ENCODE results near the gene LCN12. TPM values are rescaled to one million over a fixed set of nuclear protein-coding genes. Genes with fewer than 3 reads are reported as not detected.

LCN12 gene
- total and polyA plus RNA-seq, 2 donors from 2014 or later = 35.5 to 42.9 TPM

DNA sequence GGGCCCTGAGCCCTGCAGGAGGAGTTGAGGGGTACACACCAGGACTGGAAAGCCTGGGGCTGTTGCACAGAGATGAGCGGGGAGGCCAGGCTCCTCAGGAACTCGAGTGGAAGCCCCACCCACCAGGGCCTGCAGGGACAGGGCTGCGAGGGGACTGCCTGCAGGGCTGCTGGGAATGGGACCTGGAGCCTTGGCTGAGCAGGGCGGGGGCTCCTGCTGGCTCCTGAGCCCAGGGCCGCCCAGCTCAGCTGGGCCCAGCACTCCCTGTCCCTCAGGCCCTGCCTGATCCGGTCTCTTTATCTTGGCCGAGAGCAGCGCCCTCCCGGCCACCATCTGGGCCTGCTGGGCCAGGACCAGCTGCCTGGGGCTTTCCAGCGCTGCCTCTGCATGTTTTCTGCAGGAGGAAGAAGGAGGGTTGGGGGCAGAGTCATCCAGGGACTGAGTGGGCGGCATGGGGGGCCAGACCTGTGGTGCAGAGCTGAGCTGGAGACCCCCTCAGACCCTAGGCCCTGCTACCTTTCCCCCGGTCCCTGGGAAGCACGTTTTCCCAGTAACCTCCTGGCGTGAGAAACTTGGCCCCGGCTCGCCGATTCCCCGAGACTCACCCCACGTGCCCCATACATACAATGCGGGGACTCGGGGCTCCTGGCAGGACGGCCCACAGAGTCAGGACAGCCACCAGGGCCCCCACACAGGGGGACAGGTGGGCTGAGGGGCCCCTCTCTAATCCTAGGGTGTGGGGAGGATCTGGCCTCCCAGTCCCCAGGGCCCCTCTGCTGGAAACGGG lies 9.4 kb downstream of the LCN12 start:
- no peaks in the 10 kb centered on the region for H3K36me3 ChIP-seq (ENCODE audit: control insufficient read depth in 2 of 3, insufficient read depth in 3 of 3, low read length in 3 of 3)
- no peaks in the 10 kb centered on the region for H3K27me3 ChIP-seq (ENCODE audit: control insufficient read depth, insufficient read depth, low read length)
- TF ChIP-seq, protein P1, sequence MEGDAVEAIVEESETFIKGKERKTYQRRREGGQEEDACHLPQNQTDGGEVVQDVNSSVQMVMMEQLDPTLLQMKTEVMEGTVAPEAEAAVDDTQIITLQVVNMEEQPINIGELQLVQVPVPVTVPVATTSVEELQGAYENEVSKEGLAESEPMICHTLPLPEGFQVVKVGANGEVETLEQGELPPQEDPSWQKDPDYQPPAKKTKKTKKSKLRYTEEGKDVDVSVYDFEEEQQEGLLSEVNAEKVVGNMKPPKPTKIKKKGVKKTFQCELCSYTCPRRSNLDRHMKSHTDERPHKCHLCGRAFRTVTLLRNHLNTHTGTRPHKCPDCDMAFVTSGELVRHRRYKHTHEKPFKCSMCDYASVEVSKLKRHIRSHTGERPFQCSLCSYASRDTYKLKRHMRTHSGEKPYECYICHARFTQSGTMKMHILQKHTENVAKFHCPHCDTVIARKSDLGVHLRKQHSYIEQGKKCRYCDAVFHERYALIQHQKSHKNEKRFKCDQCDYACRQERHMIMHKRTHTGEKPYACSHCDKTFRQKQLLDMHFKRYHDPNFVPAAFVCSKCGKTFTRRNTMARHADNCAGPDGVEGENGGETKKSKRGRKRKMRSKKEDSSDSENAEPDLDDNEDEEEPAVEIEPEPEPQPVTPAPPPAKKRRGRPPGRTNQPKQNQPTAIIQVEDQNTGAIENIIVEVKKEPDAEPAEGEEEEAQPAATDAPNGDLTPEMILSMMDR (IDR thresholded peaks at IDR 0.05; ENCODE audit: borderline replicate concordance, extremely low read depth, insufficient read depth) = no peak
- no peak overlapping the region for H3K27ac ChIP-seq (ENCODE audit: low read depth in 2 of 2, low read length in 2 of 2)
- FAIRE-seq = no peak
- intact Hi-C loops (cut with DNase I) = no loop called here
- peaks cover 0 to 3% (median 0%) of the 10 kb centered on the region in 3 donors for H3K4me1 ChIP-seq (ENCODE audit: control insufficient read depth in 2 of 3, insufficient read depth in 2 of 3, low read depth in 1 of 3, low read length in 3 of 3)
- no peak overlapping the region for H3K4me3 ChIP-seq (ENCODE audit: low read length in 3 of 3)
- H3K9ac ChIP-seq (ENCODE audit: low read length in 3 of 3) = no peak overlapping the region
- no peaks in the 10 kb centered on the region for H3K9me3 ChIP-seq (ENCODE audit: control insufficient read depth in 2 of 3, insufficient read depth in 1 of 3, low read length in 3 of 3)
- DNase-seq = no peak

DNA sequence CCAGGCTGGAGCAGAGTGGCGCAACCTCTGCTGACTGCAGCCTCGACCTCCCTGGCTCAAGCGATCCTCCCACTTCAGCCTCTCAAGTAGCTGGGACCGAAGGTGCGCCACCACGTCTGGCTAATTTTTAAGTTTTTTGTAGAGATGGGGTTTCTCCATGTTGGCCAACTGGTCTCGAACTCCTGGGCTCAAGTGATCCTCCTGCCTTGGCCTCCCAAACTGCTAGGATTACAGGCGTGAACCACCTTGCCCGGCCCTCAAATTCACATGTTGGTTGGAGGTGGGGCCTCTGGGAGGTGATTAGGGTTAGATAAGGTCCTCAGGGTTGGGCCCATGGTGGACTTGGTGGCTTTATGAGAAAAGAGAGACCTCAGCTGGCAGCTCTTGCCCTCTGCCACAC lies 10.1 kb downstream of the LCN12 start:
- Histone ChIP-seq H3K4me3 (ENCODE audit: low read length in 3 of 3) (no peak overlapping the region), H3K27me3 (ENCODE audit: control insufficient read depth, insufficient read depth, low read length) (no peaks in the 10 kb centered on the region), H3K4me1 (ENCODE audit: control insufficient read depth in 2 of 3, insufficient read depth in 2 of 3, low read depth in 1 of 3, low read length in 3 of 3) (peaks cover 0 to 3% (median 0%) of the 10 kb centered on the region in 3 donors), H3K27ac (ENCODE audit: low read depth in 2 of 2, low read length in 2 of 2) (no peak overlapping the region), H3K36me3 (ENCODE audit: control insufficient read depth in 2 of 3, insufficient read depth in 3 of 3, low read length in 3 of 3) (no peaks in the 10 kb centered on the region), H3K9ac (ENCODE audit: low read length in 3 of 3) (no peak overlapping the region), H3K9me3 (ENCODE audit: control insufficient read depth in 2 of 3, insufficient read depth in 1 of 3, low read length in 3 of 3) (no peaks in the 10 kb centered on the region)
- FAIRE-seq (no peak), DNase-seq (no peak)
- intact Hi-C loops (cut with DNase I) = no loop called here
- TF ChIP-seq, protein P1 (IDR thresholded peaks at IDR 0.05; ENCODE audit: borderline replicate concordance, extremely low read depth, insufficient read depth) = no peak

- peaks cover 0 to 3% (median 0%) of the 10 kb centered on the region in 3 donors for H3K4me1 ChIP-seq (ENCODE audit: control insufficient read depth in 2 of 3, insufficient read depth in 2 of 3, low read depth in 1 of 3, low read length in 3 of 3)
- DNase-seq (no peak), FAIRE-seq (no peak)
- TF ChIP-seq, protein P1 (IDR thresholded peaks at IDR 0.05; ENCODE audit: borderline replicate concordance, extremely low read depth, insufficient read depth) = no peak
- no peaks in the 10 kb centered on the region for H3K36me3 ChIP-seq (ENCODE audit: control insufficient read depth in 2 of 3, insufficient read depth in 3 of 3, low read length in 3 of 3)
- intact Hi-C loops (cut with DNase I) = no loop called here
- H3K27ac ChIP-seq (ENCODE audit: low read depth in 2 of 2, low read length in 2 of 2) = no peak overlapping the region
- H3K4me3 ChIP-seq (ENCODE audit: low read length in 3 of 3) = no peak overlapping the region
- no peak overlapping the region for H3K9ac ChIP-seq (ENCODE audit: low read length in 3 of 3)
- no peaks in the 10 kb centered on the region for H3K27me3 ChIP-seq (ENCODE audit: control insufficient read depth, insufficient read depth, low read length)
- no peaks in the 10 kb centered on the region for H3K9me3 ChIP-seq (ENCODE audit: control insufficient read depth in 2 of 3, insufficient read depth in 1 of 3, low read length in 3 of 3)
Measured at GRCh38 chr9:136962701-136963248, 10.7 kb downstream of the LCN12 start.

Data from kidney (tissue), 14 donors.